Progenitor cell of endocrine pancreas (in vitro differentiated cells): Measurements from ENCODE around the gene AMBP. TPM values are rescaled to one million over a fixed set of nuclear protein-coding genes. Genes with fewer than 3 reads are reported as not detected.

ENCODE experiments used
- DNase-seq: peaks from one replicate; pipeline ENCODE4 v3.0.0; 2021; ENCODE audit warnings: low spot score; ENCODE audit not compliant: unreplicated experiment
- H3K27ac Mint-ChIP-seq: 2 replicates; pipeline ENCODE4 v1.8.0; 2021; ENCODE audit warnings: mild to moderate bottlenecking, moderate library complexity, mixed read lengths
- H3K27me3 Mint-ChIP-seq: 2 replicates; pipeline ENCODE4 v1.8.0; 2021; ENCODE audit warnings: mixed read lengths
- H3K36me3 Mint-ChIP-seq: 2 replicates; pipeline ENCODE4 v1.8.0; 2022; ENCODE audit warnings: mixed read lengths; ENCODE audit not compliant: insufficient read depth
- H3K4me1 Mint-ChIP-seq: 2 replicates; pipeline ENCODE4 v1.8.0; 2021; ENCODE audit warnings: low read depth, mixed read lengths
- H3K4me3 Mint-ChIP-seq: 2 replicates; pipeline ENCODE4 v1.8.0; 2021; ENCODE audit warnings: low read depth, mild to moderate bottlenecking, moderate library complexity, mixed read lengths
- H3K9me3 Mint-ChIP-seq: 2 replicates; pipeline ENCODE4 v1.8.0; 2021; ENCODE audit warnings: low read depth, mixed read lengths
- total RNA-seq: library from RNA; stranded (reverse); gene quantifications from 2 replicates; pipeline ENCODE4 v1.2.1, GENCODE V29; 2021
- TF ChIP-seq, protein P1 (sequence below): fragments of 200-600 bp; sonication (generic); IDR thresholded peaks from one replicate; pipeline ENCODE4 v1.5.0; 2021; ENCODE audit warnings: antibody characterized with exemption, mild to moderate bottlenecking; ENCODE audit not compliant: unreplicated experiment

The AMBP gene
- total RNA-seq, 1 donor from 2014 or later = 678 TPM

DNA sequence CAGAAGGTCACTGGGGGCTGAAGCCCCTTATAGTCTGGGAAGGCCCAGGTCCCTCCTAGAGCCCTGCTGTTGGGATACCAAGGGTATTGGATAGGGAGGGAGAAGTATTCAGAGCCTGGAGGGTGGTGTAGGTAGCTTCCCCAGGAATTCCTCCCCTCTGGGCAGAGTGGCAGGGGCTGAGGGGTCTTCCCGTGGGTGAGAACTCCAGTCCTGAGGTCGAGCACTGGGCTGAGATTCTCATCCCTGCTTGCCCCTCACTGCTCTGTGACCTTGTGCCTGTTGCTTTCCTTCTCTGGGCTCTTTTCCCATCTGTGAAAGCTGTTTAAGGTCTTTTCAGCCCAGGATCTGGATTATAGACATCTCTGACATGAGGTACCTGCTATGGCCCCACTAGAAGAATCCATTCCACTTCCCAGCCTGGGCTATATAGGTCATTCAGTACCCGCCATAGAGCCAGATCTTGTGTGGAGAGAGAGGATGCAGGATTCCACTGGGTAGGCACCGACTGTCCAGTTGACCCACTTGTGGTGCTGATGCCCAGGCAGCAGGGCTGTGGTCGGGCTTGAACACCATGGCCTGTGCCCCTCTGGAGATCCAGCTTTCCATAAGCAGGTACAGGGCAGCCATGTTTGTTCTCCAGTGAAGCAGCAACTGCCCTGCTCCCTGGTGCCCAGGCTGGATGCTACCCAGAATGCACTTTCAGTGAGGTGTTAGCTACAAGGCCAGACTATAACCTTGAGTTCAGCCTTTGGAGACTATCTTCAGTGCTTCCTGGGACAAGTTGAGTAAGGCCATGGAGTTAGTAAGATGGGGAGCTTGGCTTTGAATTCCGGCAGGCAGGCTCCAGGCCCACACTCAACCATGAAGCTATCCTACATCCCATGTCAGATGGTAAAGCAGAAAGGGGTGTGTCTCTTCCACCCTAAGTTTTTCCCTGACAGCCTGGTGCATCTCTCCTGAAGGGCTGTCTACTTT lies 60.1 kb downstream of the AMBP start:
- no peak for DNase-seq
- H3K27me3 Mint-ChIP-seq = no peaks in the 10 kb centered on the region

DNA sequence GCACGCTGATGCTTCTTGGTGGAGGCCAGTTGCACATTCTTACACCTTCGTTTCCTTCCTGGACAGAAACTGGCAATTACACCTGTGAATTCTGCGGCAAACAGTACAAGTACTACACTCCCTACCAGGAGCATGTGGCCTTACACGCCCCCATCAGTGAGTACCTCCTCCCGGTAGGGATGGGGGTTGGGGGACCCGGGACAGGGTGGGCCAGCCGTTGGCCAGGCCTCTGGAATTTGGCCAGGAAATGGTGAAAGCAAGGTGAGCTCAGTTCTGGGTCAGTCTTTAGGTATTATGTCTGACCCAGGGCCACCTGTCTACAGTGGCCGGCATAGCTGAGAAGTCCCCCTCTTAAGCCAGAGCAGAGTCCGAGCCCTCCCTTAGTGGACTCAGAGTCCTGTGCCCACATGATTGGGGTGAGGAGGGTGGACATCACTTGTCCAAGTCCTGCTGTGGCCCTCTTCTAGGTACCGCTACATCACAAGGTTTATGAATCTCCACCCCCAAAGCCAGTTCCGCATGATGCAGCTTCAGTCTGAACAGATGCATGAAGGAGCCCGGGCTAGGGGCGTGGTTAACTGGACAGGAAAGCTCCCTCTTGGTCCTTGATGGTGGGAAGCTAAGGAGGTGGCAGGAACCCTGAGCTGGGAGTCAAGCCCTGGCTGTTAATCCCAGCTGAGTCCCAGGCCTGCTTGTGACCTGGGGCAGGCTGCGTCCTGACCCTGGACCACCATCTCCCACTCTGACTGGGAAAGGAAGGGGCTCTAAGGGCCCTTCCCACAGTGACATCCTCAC lies 61.3 kb downstream of the AMBP start:
- Mint-ChIP-seq H3K9me3 (peaks cover 23% of the 10 kb centered on the region), H3K27me3 (no peaks in the 10 kb centered on the region), H3K4me3 (no peak overlapping the region), H3K4me1 (peaks cover 19% of the 10 kb centered on the region), H3K36me3 (peaks cover 62% of the 10 kb centered on the region), H3K27ac (no peak overlapping the region)
- no peak for DNase-seq
- TF ChIP-seq, protein P1, sequence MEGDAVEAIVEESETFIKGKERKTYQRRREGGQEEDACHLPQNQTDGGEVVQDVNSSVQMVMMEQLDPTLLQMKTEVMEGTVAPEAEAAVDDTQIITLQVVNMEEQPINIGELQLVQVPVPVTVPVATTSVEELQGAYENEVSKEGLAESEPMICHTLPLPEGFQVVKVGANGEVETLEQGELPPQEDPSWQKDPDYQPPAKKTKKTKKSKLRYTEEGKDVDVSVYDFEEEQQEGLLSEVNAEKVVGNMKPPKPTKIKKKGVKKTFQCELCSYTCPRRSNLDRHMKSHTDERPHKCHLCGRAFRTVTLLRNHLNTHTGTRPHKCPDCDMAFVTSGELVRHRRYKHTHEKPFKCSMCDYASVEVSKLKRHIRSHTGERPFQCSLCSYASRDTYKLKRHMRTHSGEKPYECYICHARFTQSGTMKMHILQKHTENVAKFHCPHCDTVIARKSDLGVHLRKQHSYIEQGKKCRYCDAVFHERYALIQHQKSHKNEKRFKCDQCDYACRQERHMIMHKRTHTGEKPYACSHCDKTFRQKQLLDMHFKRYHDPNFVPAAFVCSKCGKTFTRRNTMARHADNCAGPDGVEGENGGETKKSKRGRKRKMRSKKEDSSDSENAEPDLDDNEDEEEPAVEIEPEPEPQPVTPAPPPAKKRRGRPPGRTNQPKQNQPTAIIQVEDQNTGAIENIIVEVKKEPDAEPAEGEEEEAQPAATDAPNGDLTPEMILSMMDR = no peak

More for the DNA sequence above, 60.1 kb downstream of the AMBP start:
- Mint-ChIP-seq H3K4me1 (peaks cover 19% of the 10 kb centered on the region), H3K36me3 (peaks cover 64% of the 10 kb centered on the region), H3K9me3 (peaks cover 25% of the 10 kb centered on the region), H3K27ac (no peak overlapping the region), H3K4me3 (no peak overlapping the region)
- TF ChIP-seq, protein P1 = no peak

DNA sequence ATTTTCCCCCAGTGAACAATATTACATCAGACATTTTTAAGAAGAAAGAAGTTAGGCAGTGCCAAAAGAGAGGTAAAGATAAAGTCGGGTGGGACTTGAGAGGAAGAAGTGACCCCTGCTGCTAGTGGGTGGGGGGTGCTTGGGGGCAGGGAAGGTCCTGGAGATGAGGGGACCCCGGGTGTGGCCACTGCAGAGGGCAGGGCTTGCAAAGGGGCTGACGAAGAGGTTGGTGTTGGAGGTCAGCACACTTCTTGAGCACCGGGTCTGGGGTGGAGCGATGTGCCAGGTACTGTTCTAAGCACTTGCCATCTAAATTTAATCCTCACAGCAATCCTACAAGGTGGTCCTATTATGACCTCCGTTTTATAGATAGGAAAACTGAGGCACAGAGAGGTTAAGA lies 62.0 kb downstream of the AMBP start:
- no peaks in the 10 kb centered on the region for H3K27me3 Mint-ChIP-seq
- peaks cover 63% of the 10 kb centered on the region for H3K36me3 Mint-ChIP-seq

DNA sequence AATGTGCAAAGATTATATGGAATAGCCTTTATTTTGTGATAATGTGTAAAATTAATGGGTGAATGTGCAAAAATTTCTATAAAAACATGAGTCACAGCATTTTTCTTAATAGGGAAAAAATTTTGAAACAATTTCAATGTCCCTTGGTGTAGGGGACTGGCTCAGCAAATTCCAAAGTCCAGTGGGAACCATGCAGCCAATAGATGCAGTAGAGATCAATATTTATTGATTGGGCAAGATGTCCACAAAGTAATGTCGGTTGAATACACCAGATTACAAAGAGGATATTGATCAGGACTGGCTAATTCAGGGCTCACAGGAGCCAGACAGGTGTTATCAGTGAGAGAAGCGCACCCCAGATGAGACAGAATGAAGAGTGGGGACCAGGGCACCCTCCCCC lies 62.5 kb downstream of the AMBP start:
- H3K4me3 Mint-ChIP-seq = peak overlapping the region; percentile 57
- no peaks in the 10 kb centered on the region for H3K27me3 Mint-ChIP-seq
- H3K36me3 Mint-ChIP-seq = peaks cover 65% of the 10 kb centered on the region
- peaks cover 22% of the 10 kb centered on the region for H3K9me3 Mint-ChIP-seq
- H3K27ac Mint-ChIP-seq = peak overlapping the region; percentile 82
- TF ChIP-seq, protein P1 = no peak
- peaks cover 19% of the 10 kb centered on the region for H3K4me1 Mint-ChIP-seq
- peak; percentile 8 for DNase-seq

More for the DNA sequence above, 62.0 kb downstream of the AMBP start:
- Mint-ChIP-seq H3K9me3 (peaks cover 22% of the 10 kb centered on the region), H3K4me3 (peak overlapping the region; percentile 57), H3K4me1 (peaks cover 19% of the 10 kb centered on the region), H3K27ac (peak overlapping the region; percentile 82)
- DNase-seq = peak; percentile 2
- TF ChIP-seq, protein P1 = no peak

DNA sequence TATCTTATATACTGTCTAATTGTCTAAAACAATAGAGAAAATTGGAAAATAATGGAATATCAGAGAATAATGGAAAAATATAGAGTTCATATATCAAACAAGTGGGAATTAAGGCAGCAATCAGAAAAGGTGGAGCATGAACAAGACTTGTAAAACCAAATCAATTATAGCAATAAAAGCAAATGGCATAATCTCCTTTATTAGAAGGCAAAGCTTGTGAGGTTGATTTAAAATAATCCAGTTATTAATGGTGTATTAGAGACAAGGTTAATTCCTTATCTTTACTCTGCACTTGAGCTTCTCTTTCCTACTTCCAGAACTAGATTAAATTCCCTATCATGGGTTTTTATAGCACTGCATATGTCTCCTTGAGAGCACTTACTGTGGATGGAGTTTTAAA lies 64.1 kb downstream of the AMBP start:
- peak overlapping the region; percentile 49 for H3K27ac Mint-ChIP-seq
- H3K4me1 Mint-ChIP-seq = peaks cover 19% of the 10 kb centered on the region
- no peak for DNase-seq
- TF ChIP-seq, protein P1 = no peak
- peaks cover 55% of the 10 kb centered on the region for H3K36me3 Mint-ChIP-seq
- H3K4me3 Mint-ChIP-seq = no peak overlapping the region
- peaks cover 14% of the 10 kb centered on the region for H3K9me3 Mint-ChIP-seq
- no peaks in the 10 kb centered on the region for H3K27me3 Mint-ChIP-seq
